Mesothelial cell of epicardium (in vitro differentiated cells): ENCODE measurements around the gene ANP32A. TPM values are rescaled to one million over a fixed set of nuclear protein-coding genes. Genes with fewer than 3 reads are reported as not detected.
A peak's percentile ranks its signal among the peaks of the same experiment; 100 is the strongest.
"Not testable (repeated sequence)": the region's sequence is repeated elsewhere in the genome, so short reads cannot be mapped to it uniquely, and the experiment has no call there.

Experiments used
- DNase-seq, 2 experiments: peaks; one replicate each; pipeline ENCODE4 v3.0.0; 2021; ENCODE audit warnings: low spot score in 2 of 2; ENCODE audit not compliant: unreplicated experiment in 2 of 2
- H3K27ac Mint-ChIP-seq: 2 replicates; pipeline ENCODE4 v1.8.0; 2021; ENCODE audit warnings: mixed read lengths
- H3K27me3 Mint-ChIP-seq: 2 replicates; pipeline ENCODE4 v1.8.0; 2021; ENCODE audit warnings: low read depth, mixed read lengths
- H3K36me3 Mint-ChIP-seq: 2 replicates; pipeline ENCODE4 v1.8.0; 2021; ENCODE audit warnings: mixed read lengths
- H3K4me1 Mint-ChIP-seq: 2 replicates; pipeline ENCODE4 v1.8.0; 2021; ENCODE audit warnings: mixed read lengths
- H3K4me3 Mint-ChIP-seq: 2 replicates; pipeline ENCODE4 v1.8.0; 2021; ENCODE audit warnings: mild to moderate bottlenecking, moderate library complexity, mixed read lengths
- H3K9me3 Mint-ChIP-seq: 2 replicates; pipeline ENCODE4 v1.8.0; 2021; ENCODE audit warnings: mixed read lengths
- total RNA-seq: library from RNA; stranded (reverse); gene quantifications from 3 replicates; pipeline ENCODE4 v1.2.1, GENCODE V29; 2021
- TF ChIP-seq, protein P1 (sequence below): fragments of 200-600 bp; sonication (generic); IDR thresholded peaks from one replicate; pipeline ENCODE4 v1.5.0; 2021; ENCODE audit warnings: antibody characterized with exemption; ENCODE audit not compliant: unreplicated experiment

Gene ANP32A
- total RNA-seq: 179 to 188 TPM (median 183 TPM) in 3 replicates

DNA sequence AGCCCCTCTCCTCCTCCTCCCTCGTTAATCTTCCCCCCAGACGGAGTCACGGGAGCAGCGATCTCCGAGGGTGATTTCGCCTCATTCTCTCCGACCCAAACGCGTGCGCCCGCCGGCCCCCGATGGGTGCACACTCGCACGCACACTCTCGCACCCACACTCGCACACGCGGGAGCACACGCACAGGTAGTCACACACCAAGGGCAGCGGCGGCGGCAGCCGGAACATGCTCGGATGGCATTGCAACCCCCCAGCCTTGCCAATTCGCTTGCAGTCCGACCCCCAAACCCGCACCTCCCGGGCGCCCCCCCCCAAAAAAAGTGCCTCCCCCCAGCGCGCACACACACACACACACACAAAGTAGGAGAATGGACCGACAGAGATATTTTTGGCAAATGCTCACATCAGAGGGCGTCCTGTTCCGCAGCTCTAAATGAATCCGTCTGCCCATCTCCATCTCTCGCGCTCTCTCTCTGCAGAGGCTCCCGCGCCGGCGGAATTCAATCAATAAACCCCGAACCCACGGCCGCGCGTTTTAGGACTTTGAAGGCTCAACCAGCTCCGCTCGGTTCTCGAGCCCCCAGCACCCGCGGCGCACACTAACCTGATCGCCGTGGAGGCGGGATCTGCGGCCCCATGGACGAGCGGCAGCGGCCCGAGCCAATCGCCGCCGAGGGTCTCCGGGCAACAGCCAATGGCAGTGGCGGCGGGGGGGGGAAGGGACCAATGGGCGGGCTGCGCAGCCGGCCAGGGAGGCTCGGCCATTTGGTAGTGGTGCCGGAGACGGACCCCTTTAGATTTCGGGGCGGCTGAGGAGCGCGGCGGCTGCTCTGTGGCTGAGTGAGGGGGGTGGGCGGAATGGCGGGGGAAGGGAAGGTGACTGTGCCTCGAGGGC lies at the start of gene ANP32A:
ANP32A (minus strand) TSS at position 601 of the 895 bp plus-strand sequence; CDS start at position 457, 144 bp downstream.
- no peaks in the 10 kb centered on the region for H3K9me3 Mint-ChIP-seq
- peak within 1 kb of the TSS; percentile 86 for H3K4me3 Mint-ChIP-seq
- H3K36me3 Mint-ChIP-seq: no peaks in the 10 kb centered on the region
- no peaks in the 10 kb centered on the region for H3K27me3 Mint-ChIP-seq
- TF ChIP-seq, protein P1, sequence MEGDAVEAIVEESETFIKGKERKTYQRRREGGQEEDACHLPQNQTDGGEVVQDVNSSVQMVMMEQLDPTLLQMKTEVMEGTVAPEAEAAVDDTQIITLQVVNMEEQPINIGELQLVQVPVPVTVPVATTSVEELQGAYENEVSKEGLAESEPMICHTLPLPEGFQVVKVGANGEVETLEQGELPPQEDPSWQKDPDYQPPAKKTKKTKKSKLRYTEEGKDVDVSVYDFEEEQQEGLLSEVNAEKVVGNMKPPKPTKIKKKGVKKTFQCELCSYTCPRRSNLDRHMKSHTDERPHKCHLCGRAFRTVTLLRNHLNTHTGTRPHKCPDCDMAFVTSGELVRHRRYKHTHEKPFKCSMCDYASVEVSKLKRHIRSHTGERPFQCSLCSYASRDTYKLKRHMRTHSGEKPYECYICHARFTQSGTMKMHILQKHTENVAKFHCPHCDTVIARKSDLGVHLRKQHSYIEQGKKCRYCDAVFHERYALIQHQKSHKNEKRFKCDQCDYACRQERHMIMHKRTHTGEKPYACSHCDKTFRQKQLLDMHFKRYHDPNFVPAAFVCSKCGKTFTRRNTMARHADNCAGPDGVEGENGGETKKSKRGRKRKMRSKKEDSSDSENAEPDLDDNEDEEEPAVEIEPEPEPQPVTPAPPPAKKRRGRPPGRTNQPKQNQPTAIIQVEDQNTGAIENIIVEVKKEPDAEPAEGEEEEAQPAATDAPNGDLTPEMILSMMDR: no peak
- peak; percentile 97 to 99 for DNase-seq
- peak within 1 kb of the TSS; percentile 95 for H3K27ac Mint-ChIP-seq
- peaks cover 35% of the 10 kb centered on the region for H3K4me1 Mint-ChIP-seq

DNA sequence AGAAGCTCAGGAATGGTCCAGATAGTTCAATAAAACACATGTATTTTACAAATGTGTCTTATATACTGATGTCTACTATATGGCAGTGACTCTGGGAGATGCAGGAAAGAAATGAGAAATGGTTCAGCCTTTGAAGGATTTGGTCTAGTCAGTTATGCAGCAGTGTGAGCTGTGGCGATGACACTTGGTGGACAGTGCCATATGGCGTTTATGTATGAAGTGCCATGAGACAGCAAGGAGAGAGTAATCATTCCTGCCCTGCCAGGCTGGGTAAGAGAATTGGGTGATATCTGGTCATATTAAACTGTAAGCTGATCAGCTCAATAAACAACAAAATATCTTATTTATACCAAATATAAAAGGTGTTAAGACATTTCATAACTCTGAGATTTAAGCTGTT lies 47.6 kb upstream of the ANP32A start:
- TF ChIP-seq, protein P1: no peak
- no peaks in the 10 kb centered on the region for H3K4me1 Mint-ChIP-seq
- H3K27me3 Mint-ChIP-seq: peaks cover 11% of the 10 kb centered on the region
- no peaks in the 10 kb centered on the region for H3K36me3 Mint-ChIP-seq
- no peak for DNase-seq
- no peak overlapping the region for H3K27ac Mint-ChIP-seq
- no peak overlapping the region for H3K4me3 Mint-ChIP-seq
- peaks cover 10% of the 10 kb centered on the region for H3K9me3 Mint-ChIP-seq

DNA sequence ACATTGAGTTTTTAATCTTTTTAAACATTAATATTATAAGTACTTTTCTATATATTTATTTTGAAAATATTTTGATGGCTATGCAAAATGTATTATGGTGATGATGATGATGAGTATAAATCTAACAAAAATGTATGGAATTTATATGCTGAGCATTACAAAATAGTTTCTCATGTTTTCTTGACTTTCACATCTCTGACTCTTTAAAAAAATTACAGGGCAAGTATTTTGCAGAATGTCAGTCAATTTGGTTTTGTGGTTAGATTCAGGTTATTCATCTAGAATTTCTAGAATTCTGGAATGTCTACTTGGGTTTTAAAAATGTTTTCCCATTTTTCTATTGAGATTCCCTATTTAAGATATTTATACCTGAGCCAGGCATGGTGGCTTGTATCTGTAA lies 41.7 kb upstream of the ANP32A start:
- Mint-ChIP-seq H3K36me3 (no peaks in the 10 kb centered on the region), H3K27ac (no peak overlapping the region), H3K9me3 (peaks cover 17% of the 10 kb centered on the region), H3K27me3 (peaks cover 4% of the 10 kb centered on the region), H3K4me1 (no peaks in the 10 kb centered on the region), H3K4me3 (no peak overlapping the region)
- TF ChIP-seq, protein P1: no peak
- DNase-seq: no peak

DNA sequence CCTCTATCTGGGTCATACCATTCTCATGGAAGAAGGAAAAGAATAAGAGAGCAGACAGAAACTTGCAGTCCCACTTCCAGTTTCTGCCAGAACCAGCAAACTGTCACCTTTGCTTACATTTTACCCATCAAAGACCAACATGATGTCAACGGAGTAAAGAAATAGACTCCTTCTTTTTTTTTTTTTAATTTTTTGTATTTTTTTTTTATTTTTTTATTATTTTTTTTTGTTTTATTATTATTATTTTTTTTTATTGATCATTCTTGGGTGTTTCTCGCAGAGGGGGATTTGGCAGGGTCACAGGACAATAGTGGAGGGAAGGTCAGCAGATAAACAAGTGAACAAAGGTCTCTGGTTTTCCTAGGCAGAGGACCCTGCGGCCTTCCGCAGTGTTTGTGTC lies 38.0 kb upstream of the ANP32A start:
- DNase-seq, H3K36me3 Mint-ChIP-seq, H3K27ac Mint-ChIP-seq, H3K4me3 Mint-ChIP-seq, H3K27me3 Mint-ChIP-seq, H3K4me1 Mint-ChIP-seq: not testable (repeated sequence)
- H3K9me3 Mint-ChIP-seq: peaks cover 37% of the 10 kb centered on the region

DNA sequence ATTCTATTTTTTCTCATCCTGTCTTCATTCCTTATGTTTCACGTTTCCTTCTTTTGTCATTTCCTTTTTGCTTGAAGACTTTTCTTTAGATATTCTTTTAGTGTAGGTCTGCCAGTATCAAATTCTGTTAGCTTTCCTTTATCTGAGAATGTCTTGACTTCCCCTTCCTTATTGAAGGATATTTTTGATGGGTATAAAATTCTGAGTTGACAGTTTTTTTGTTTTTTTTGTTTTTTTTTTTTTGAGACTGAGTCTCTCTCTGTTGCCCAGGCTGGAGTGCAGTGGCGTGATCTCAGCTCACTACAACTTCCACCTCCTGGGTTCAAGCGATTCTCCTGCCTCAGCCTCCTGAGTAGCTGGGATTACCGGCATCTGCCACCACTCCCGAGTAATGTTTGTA lies 36.7 kb upstream of the ANP32A start:
- not testable (repeated sequence) for H3K4me1 Mint-ChIP-seq, H3K4me3 Mint-ChIP-seq, H3K27ac Mint-ChIP-seq, DNase-seq, H3K36me3 Mint-ChIP-seq, H3K27me3 Mint-ChIP-seq
- peaks cover 34% of the 10 kb centered on the region for H3K9me3 Mint-ChIP-seq

DNA sequence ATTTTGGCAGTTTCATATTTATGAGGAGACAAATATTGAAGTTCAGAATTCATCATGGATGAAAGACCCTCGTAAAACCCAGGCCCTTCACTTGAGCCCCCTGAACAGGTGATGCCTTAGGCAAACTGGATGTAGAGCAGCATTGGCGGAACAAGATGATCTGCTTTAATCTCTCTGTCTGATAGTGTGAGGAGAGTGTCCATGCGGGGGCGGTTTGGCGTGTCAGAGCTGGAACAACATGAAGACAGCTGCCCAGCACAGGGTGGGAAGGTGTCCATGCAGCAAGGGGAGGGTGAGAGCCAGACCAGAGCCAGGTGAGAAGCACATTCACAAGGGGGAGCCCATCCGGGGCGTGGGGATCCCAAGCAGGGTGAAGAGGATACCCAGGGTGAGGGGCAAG lies 31.8 kb upstream of the ANP32A start:
- DNase-seq: no peak
- H3K27me3 Mint-ChIP-seq: peaks cover 1% of the 10 kb centered on the region
- peaks cover 4% of the 10 kb centered on the region for H3K36me3 Mint-ChIP-seq
- peaks cover 28% of the 10 kb centered on the region for H3K9me3 Mint-ChIP-seq
- no peak overlapping the region for H3K4me3 Mint-ChIP-seq
- TF ChIP-seq, protein P1: no peak
- H3K4me1 Mint-ChIP-seq: peaks cover 2% of the 10 kb centered on the region
- H3K27ac Mint-ChIP-seq: no peak overlapping the region
